ENCODE data around the gene MAP3K12.
"Not testable (repeated sequence)": the region's sequence is repeated elsewhere in the genome, so short reads cannot be mapped to it uniquely, and the experiment has no call there.

MAP3K12 gene

GRCh38 chr12:53441040-53441833 is 58.0 kb downstream of the MAP3K12 start, which contains the start of gene PRR13:
Gene PRR13, plus strand, starts transcription at chr12:53441734. Its CDS starts 981 bp downstream, at chr12:53442715.
- peak; percentile 95 for DNase-seq (ENCODE audit: low spot score)

- DNase-seq (ENCODE audit: low spot score) = not testable (repeated sequence)
These were observed 59.7 kb downstream of the MAP3K12 start for GRCh38 chr12:53439582-53439981.

GRCh38 chr12:53435326-53435725 is 63.9 kb downstream of the MAP3K12 start:
- not testable (repeated sequence) for DNase-seq (ENCODE audit: low spot score)

- DNase-seq (ENCODE audit: low spot score) = no peak
These were observed 68.1 kb downstream of the MAP3K12 start for GRCh38 chr12:53431187-53431586.

- no peak for DNase-seq (ENCODE audit: low spot score)
These were observed 69.1 kb downstream of the MAP3K12 start for GRCh38 chr12:53430116-53430515.

All from iPS-NIHi11 (cell line).